Activated CD4-positive, alpha-beta T cell treated with anti-CD3 and anti-CD28 coated beads for 48 hours (primary cell): ENCODE measurements around the gene KRTAP10-5.
A peak's percentile ranks its signal among the peaks of the same experiment; 100 is the strongest.

Experiments
- DNase-seq: peaks from one replicate; pipeline ENCODE4 v3.0.0-alpha.2; 2020

KRTAP10-5 gene

GRCh38 chr21:44547656-44548331 is 32.6 kb downstream of the KRTAP10-5 start:
- DNase-seq = peak; percentile 25

GRCh38 chr21:44544566-44544965 is 35.8 kb downstream of the KRTAP10-5 start:
- no peak for DNase-seq

DNA sequence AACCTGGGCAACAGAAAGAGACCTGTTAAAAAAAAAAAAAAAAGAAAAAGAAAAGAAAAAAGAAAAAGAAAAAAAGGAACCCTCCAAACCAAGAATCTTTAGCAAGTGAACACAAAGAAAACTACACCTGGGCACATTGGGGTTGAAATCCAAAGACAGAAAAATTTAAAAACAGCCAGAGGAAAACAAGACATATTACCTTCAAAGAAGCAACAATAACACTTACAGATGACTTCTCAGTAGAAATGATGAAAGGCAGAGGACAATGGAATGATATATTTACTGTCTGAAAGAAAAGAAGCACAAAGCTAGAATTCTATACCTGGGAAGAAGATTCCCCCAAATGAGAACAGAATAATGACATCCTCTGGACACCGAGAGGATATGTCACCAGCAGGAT is 37.7 kb downstream of the KRTAP10-5 start:
- no peak for DNase-seq

- no peak for DNase-seq
These were observed 39.6 kb downstream of the KRTAP10-5 start for GRCh38 chr21:44540741-44541288.

GRCh38 chr21:44539991-44540666 is 40.3 kb downstream of the KRTAP10-5 start, which contains the start of gene KRTAP10-1:
Gene KRTAP10-1 (minus strand): TSS chr21:44540195. CDS start chr21:44540150, 45 bp downstream.
- DNase-seq = no peak

DNA sequence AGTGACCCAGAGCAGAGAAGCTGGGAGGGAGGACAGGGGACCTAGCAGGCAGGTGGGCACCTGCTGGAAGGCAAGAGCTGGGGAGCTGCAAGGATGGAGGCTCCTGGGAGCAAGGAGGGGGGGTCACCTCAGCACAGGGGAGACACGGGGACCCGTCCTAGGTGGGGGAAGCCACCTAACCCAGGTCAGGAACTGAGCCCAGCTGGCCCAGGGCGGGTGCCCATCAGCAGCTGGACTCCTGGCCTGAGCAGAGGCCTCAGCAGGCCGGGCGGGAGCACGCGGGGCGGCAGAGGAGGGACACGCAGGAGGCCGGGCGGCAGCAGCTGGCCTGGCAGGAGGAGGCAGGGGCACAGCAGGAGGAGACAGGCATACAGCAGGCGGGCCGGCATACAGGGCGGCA is 41.4 kb downstream of the KRTAP10-5 start:
- no peak for DNase-seq

- no peak for DNase-seq
These were observed 42.2 kb downstream of the KRTAP10-5 start for GRCh38 chr21:44537930-44538911.

GRCh38 chr21:44535963-44536362 is 44.4 kb downstream of the KRTAP10-5 start:
- DNase-seq = peak; percentile 0

DNA sequence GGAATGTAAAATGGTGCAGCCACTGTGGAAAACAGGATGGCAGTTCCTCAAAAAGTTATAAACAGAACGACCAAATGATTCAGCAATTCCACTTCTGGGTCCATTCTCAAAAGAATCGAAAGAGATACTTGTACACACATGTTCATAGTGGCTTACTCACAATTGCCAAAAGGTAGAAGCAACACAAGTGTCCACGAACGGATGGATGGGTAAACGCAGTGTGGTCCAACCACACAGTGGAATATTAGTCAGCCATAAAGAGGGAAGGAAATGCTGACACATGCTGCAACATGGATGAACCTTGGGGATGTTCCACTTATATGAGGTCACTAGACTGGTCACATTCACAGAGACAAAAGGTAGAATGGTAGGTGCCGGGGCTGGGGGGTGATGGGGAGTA is 45.7 kb downstream of the KRTAP10-5 start:
- no peak for DNase-seq

DNA sequence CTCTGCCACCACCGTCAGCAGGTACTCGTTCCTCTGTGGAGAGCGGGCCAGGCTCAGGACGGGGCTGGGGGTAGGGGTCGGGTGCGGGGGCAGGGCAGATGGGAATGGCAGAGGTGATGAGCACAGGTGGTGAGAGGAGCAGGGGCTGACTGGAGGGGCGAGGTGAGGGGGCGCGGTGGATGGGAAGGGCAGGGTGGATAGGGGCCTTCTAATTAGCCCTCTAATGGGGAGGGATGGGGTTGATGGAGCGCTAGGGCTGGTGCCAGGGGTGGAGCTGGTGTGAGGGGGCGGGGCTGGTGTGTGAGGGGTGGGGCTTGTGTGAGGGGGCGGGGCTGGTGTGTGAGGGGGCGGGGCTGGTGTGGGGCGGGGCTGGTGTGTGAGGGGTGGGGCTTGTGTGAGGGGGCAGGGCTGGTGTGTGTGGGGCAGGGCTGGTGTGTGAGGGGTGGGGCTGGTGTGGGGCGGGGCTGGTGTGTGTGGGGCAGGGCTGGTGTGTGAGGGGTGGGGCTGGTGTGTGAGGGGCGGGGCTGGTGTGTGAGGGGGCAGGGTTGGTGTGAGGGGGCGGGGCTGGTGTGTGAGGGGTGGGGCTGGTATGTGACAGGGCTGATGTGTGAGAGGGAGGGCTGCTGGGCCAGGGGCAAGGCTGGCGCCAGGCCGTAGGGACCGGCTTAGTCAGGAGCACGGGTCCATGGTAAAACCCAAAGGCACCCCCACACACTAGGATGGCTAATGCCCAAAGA is 46.3 kb downstream of the KRTAP10-5 start:
- DNase-seq = no peak

DNA sequence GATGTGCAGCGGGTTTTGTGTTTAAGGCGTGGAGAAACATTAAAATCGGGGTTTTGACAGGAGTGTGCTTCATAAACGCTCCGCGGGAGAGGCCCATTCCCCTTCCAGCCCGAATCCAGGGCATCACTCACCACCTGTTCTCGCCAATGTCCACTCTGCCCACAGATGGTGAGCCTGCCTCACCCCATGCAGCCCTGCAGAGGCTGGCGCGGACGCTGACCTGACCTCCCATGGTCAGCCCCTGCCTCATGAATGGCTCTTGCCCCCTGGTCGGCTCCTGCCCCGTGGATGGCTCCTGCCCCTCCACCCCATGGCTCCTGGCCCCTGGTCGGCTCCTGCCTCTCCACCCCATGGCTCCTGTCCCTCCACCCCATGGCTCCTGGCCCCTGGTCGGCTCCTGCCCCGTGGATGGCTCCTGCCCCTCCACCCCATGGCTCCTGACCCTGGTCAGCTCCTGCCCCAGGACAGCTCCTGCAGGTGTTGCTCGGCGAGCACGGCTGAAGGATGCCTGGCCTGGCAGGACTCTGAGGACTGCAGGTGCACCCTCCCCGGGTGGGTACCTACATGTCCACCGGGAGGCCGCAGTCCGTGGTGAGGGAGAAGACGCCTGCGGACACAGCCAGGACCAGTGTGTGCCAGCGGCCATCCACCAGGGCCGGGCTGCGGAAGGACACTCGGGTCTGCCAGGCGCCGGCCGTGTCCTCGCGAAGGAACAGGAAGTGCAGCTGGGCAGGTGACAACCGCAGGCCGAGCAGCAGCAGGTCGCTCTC is 47.1 kb downstream of the KRTAP10-5 start:
- DNase-seq = no peak

GRCh38 chr21:44532712-44533111 is 47.7 kb downstream of the KRTAP10-5 start:
- no peak for DNase-seq

DNA sequence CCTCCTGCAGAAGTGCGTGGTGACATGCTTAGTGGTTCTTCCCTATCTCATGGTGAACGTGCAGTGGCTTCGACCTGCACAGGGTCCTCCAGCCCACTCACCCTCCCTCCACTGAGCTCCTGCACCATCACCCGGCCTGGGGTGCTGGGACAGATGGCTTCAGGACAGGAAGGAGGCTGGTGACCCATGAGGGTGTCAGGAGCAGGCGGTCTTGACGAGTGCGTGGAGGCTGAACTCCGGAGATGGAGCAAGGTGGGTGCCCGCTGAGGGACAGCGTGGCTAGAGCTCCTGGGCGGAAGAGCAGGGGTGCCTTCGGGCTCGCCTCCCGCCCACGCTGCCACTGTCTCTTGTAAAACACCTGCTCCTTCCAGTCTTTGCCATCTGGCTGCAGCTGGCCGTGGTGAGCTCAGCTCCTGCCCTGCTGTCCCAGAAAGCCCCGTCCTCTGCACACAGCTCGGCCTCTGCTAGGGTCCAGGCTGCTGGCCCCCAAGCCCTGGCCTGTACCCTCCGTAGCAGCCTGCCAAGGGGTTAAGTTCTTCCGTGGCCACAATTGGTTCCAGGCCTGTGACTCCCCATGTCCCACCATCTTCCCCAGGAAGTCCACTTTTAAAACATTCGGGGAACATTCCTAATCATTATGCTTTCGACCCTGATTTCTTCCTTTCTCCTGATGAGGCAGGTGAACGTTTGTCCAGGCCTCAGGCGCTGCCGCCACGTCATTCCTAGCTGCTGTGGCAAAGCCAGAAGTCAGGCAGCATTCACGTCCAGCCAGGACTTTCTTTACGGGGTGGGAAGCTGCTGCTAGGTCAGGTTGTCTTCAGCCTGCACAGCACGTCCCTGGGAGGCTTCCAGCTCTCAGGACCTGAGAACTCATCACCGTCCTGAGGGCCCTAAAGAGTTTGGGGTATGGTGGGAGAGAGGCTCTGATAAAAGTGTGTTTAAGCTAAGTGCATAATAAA is 48.5 kb downstream of the KRTAP10-5 start:
- no peak for DNase-seq

- DNase-seq = no peak
These were observed 49.4 kb downstream of the KRTAP10-5 start for GRCh38 chr21:44530903-44531605.

- DNase-seq = no peak
These were observed 50.0 kb downstream of the KRTAP10-5 start for GRCh38 chr21:44530221-44530902.

GRCh38 chr21:44529503-44530125 is 50.8 kb downstream of the KRTAP10-5 start:
- no peak for DNase-seq
